Embryonic facial prominence (tissue), 1 donor: ENCODE data around the gene CFAP54.

Experiments
- DNase-seq: peaks from one replicate; pipeline ENCODE4 v3.0.0-alpha.2; 2016; ENCODE audit errors: extremely low spot score

The CFAP54 gene

DNA sequence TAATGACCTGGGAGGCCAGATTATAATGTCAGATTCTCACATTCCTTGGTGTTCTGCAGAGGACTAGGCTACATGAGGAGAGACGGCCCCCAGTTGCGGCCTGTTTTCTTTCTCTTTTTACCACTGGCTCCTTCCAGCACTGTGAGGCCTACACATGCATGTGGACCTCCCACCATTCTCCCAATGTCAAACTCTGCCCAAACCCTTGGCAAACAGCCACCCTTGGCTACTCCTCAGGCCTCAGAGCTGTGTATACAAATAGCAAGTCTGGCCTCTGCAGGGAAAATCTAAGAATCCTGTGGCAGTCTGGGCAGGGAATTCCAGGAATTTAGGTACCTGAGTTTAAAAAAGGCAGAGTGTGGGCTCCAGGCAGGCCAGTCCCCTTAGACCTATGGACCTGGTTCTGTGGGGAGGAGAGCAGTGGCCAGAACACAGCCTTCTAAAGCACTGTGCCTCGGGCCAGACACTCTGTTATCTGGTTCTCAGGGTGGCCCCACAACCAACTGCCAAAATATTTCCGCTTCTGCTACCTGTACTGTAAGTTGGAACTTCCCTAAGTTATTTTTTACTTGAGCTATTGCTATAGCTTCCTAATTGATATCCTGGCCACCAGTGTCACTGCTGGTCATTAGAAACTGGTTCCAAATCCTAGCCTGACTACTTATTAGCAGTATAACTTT, 397.8 kb downstream of the CFAP54 start:
- no peak for DNase-seq

DNA sequence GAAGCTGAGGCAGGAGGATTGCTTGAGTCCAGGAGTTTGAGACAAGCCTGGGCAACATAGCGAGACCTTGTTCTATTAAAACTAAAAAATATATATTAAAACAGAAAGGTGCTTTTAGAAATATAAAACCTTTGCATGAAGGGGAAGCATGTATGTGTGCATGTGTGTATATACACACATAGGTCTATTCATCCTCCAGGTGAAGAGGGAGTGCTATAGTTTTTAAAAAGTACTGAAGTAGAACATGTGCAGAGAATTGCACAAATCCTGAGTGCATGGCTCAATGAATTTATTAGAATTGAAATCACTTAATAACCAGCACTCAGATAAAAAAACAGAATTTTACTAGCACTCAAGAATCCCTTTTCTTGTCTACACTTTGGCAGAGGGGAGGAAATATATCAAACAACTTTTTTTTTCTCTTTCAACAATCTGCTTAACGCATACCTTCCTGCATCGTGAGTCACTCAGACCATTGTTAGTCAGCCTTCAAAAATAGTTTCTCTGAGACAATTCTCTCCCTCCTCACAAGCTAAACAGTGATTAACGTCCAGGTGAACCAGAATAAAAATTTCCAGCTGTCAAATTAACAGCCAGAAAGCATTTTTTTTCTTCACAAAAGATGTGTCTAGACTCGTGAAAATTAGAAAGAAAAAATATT, 400.0 kb downstream of the CFAP54 start:
- no peak for DNase-seq

DNA sequence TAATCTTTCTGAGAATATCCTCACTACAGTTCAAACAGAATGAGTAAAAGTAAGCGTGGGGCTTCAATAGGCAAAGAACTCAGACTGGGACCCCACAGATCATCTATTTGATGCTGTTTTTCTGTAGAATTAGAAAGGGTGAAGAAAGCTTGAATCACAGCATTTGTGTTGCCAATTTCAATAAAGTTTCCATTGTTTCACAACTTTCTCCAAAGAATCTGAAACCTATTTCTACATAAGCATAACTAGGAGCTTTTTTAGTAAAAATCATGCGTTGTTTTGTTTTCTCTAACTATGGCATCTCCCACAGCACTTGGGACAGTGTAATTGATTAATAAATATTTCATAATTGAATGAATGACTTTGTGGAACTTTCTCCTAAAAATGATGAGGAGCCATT, 401.0 kb downstream of the CFAP54 start:
- DNase-seq = no peak

GRCh38 chr12:96892104-96892503, 402.7 kb downstream of the CFAP54 start:
- DNase-seq = no peak

DNA sequence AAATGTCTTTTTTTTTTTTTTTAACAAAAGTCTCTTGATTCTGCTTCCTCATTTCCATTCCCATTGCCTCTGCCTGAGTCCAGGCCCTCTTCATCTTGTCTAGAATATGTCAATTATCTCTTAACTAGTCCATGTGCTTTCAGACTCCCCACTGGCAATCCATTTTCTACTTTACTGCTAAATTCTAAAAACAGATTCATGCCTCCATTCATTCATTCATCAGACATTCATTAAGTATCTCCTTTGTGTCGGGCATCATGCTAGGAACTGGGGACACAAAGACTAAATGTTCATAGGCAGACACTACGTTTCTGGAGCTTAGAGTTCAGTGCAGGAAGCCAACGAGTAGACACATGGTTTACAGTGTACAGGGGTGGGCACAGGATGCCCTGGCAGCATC, 408.0 kb downstream of the CFAP54 start:
- DNase-seq = no peak

GRCh38 chr12:96901175-96901574, 411.8 kb downstream of the CFAP54 start:
- DNase-seq = no peak

DNA sequence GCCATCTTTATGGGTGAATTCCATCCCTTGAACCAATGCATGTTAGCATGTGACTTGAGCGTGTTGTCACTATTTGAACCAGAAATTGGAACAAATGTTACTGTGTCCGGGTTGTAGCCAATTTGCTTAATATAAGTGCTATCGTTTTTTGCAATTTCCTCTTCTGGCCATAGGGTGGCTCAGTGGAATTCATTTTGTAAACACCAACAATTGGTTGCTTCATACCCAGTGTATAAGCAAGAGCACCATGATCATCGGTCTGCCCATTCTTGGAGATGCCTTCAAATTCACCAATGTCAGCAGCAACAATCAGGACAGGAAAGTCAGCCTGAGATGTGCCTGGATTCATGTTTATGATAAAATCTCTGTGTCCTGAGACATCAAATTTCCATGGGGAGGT, 412.7 kb downstream of the CFAP54 start:
- no peak for DNase-seq

DNA sequence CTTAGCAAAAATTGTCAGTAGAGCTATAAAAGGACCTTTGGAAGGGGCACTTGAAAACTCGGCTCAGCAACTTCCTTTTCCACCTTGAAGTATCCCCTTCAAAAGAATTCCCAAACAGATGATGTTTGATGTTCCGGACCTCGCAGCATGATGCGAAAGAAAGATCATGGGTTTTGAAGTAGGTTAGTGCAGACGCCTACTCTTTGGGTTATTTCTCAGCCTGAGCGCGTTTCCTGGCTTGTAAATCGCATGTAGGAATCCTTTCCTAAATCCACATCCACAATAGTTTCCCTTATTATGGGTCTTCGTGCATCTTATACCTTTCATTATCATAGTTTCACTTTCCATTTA, 417.1 kb downstream of the CFAP54 start:
- no peak for DNase-seq

DNA sequence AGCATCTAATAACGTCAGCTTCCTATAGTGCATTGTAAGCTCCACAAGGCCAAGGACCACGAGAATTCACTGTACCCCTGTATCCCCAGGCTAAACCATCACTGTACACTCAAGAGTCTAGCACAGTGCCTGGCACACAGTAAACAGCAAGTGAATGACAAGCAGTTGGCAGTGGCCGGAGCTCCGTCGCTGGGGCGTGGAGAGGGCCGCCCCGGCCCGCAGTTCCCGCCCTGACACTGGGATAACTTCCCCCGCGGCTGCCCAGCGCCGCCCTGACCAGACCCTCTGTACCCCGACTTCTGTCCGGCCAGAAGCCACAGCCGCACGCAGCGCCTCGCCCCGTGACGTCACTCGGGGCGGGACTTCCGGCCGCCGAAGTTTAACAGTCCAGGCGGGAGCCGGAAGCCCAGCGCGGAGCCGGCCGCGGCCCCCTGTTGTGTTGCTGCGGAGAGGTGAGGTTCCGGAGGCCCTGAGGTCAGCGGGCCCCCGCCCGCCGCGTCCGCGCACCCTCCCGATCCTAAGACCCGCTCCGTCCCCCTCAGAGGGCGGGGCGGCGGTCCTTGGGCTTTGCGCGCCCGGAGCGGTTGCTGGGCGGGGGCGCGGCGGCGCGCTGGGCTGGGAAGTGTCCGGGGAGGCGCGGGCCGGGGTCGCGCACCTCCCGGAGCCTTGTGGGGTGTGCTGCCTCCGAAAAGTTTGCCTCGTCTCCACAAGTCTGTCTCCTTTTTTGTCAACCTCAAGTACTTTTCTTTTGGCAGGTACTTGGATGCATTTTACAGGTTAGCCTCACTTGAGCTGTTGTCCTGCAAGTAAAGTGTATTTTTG, 417.7 kb downstream of the CFAP54 start, which contains the start of gene NEDD1:
Gene NEDD1 (plus strand): TSS at position 409 of the 822 bp plus-strand sequence. CDS start 2,503 bp downstream, outside the sequence.
- peak; percentile 47 for DNase-seq

DNA sequence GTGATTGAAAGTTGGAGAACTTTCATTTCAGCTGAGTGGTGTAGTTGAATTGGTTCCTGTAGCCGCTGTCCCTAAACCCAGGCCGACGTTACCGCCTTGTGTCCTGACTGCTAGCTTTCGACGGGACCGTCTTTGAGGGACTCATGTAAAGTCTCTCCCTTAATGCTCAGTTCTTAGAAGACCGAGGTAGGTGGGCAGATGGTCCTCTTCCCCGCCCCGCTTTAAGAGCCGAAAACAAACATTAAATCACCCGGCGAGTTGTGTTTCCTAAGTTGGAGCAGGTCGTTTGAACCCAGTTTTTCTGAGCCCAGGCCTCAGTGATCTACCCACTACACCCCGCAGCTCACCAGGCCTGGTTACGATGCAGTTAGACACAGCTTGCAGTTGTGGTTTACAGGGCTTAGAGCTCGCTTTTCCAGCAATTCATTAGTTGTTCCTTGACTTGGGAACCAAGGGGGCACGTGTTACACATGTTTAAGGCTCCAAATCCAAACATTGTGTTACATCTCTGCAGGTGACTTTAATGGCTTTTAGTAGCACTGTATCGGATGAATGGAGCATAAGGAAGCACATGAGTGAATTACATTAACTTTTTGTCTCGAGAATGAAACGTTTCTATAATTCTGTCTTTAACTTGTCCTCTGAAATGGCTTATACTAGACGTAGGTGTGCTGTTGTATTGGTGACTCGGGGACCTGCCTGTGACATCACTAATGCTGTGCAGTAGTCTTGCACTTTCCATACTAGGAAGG, 418.5 kb downstream of the CFAP54 start:
- DNase-seq = no peak

GRCh38 chr12:96908423-96908675, 419.0 kb downstream of the CFAP54 start:
- no peak for DNase-seq

- no peak for DNase-seq
Measured at GRCh38 chr12:96912261-96912660, 422.9 kb downstream of the CFAP54 start.

GRCh38 chr12:96912943-96913342, 423.6 kb downstream of the CFAP54 start:
- no peak for DNase-seq

DNA sequence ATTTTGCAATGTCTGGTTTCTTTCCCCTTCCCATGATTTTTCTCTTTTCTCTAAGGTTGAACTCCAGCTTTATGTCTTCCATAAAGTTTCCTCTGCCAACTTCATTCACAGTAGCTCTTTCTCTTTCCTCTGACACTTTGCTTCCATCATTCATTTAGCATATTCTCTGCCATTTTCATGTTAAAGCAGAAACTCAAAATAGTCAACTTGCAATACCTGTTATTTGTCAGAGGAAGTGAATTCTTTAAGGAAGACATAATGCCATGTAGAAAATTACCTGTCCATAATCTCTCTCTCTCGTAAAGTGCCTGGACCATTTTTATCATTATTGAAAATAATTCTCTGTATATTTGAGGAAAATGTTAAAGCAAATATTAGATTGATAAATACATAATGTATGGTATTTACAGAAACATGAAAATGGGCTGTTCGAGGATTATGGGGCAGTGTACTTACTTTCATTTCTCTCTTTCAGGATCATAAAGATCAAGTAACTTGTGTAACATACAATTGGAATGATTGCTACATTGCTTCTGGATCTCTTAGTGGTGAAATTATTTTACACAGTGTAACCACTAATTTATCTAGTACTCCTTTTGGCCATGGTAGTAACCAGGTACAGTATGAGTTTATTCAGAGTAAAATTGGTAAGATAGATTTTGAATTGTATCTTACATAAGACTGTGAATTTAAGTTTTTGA, 430.3 kb downstream of the CFAP54 start:
- DNase-seq = no peak
